Embryonic facial prominence (tissue), 1 donor: Measurements from ENCODE around the gene BCL11A.

Experiments
- DNase-seq: peaks from one replicate; pipeline ENCODE4 v3.0.0-alpha.2; 2016; ENCODE audit errors: extremely low spot score

The BCL11A gene

DNA sequence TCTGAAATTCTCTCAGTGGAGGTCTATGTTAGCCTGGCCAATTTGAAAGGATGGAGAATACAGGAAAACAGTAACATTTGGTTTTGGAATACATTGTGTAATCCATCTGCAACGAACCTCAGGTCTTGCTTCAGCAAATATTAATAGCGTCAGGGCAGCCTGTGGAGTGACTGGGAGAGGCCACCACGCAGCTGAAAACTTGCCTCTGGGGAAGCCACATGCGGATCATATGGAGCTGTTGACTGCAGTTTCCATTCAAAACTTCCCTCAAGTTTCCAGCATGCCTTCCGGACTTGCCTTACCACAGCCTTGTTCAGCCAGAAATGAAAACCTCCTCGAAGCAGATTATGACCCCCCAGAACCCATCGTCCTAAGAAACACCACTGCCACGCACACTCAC lies 25.7 kb downstream of the BCL11A start:
- no peak for DNase-seq

DNA sequence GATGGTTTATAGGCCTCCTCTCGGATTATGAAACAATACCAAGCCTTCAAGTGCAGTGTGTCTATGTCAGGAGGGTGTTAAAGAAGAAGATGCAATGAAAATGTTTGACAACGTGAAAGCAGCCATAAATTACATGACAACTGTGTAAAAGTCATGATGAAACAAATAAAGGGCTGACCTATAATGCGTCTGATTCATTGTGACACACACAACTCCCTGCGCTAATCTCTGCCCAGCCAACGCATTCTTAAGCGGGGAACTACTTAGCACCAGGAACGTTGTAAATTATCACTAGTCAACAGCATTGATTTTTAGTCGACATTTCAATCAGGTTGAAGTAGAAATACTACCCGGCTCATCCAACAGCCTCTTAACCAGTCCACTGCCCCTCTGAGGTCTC lies 26.8 kb downstream of the BCL11A start:
- no peak for DNase-seq

DNA sequence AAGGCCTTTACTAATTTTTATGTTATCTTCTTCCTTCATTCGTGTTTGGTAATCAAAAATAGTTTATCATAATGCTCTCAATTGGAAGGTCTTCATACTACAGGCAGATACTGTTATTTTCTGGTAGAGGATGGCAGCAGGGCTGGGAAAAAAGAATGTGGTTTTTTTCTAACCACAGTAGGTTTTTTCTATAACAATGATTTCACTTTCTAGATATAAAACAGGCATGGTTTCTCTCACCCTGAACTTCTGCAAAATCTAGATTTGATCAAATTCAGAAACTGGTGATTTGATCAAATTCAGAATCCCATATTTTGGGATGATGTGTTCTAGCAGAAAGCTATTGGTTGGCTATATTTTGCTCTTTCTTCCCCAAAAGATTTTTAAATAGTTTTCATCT lies 27.6 kb downstream of the BCL11A start:
- no peak for DNase-seq

DNA sequence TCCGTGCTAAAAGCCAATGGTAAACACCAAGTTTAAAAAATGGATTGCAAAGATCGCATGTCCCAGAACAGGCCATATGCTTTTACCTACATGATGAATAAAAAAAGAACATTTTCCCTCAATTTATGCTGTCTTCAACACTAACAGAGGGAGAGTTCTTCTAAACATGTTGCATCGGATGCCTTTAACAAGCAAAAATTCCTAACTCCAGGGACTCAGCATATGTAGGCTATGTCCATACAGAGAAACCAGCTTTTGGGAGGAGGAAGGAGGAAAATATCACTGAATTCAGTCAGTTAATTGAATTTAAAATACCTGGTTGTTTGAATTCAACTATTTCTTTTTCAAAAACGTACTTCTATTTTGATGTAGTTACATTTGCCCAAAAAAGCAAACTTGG lies 28.6 kb downstream of the BCL11A start:
- DNase-seq, result no peak

DNA sequence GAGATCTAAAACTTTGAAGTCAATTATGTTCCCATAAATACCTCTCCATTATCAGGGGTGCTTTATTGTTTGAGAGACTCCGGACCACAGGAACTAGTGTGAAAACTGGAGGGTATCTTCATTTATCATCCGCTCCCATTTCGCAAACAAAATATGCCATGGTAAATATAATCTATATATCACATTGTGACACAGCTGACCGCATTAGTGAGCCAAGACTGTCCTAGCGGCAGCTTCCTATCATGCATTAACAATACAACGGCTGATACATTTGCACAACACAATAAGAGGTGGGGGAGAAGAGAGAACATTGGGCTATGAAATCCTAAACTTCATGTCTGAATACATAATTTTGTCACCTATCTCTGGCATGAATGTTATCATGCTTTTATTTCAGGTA lies 29.5 kb downstream of the BCL11A start:
- no peak for DNase-seq

DNA sequence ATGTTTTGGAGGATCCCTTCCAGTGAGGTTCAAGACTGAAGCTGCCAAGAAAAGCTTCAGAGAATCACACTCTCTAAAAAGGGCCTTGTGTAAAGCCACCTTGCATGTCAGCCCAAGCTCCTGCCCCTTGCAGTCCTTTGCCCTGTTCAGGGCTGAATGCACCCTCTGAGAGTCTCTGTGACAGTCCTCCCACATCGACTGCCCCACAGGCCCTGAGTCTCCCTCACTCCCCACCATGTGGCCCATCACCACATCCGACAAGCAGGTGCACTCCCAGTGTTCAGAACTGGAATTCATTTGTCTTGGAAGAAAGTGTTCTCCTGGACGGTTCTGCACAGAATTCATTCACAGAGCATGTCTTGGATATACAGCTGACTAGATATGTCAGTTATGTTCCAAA lies 31.0 kb downstream of the BCL11A start:
- DNase-seq, result no peak

DNA sequence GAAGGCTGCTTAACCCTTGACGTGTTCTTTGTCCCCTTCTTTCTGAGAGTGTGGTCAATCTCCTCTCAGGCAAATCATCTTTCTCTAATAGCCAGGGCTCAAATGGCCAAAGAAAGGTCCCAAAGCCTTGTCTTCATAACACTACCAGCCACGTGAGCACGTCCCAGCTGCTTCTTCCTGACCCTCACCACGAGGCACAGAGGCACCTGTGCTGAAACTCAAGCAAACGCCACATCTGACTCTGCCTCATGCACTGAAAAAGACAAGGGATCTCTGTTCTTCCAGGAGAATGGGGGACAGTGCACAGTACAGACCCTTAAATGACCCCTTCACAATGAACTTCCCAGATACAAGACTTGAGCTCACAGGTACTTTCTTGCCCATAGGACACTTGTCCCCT lies 31.8 kb downstream of the BCL11A start:
- no peak for DNase-seq

DNA sequence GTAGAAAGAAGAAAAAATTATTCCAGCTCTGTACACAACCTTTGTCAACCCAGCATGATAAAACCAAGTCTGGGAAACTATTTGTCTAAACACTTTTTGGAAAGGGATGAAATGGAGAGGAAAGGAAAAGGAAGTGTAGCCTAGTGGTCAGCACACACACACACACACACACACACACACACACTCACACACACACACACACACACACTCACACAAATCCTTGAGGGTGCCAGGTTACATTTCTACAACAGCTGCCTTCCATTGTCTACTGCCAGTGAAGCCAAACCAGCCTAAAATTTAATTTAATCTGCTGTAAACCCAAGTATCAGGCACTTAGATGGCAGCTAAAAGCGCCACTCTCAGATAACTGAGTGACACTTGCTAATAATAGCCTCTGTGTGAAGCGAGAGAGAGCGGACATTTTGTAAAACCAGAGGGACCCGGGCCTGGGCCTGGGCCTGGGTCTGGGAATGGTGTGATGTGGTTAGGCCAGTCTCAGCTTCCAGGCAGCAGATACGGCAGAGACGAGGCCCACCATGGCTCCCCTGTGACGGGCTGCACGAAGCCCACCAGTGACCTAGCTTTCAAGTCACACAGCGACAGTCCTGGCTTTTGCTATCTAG lies 32.4 kb downstream of the BCL11A start:
- DNase-seq, result no peak

DNA sequence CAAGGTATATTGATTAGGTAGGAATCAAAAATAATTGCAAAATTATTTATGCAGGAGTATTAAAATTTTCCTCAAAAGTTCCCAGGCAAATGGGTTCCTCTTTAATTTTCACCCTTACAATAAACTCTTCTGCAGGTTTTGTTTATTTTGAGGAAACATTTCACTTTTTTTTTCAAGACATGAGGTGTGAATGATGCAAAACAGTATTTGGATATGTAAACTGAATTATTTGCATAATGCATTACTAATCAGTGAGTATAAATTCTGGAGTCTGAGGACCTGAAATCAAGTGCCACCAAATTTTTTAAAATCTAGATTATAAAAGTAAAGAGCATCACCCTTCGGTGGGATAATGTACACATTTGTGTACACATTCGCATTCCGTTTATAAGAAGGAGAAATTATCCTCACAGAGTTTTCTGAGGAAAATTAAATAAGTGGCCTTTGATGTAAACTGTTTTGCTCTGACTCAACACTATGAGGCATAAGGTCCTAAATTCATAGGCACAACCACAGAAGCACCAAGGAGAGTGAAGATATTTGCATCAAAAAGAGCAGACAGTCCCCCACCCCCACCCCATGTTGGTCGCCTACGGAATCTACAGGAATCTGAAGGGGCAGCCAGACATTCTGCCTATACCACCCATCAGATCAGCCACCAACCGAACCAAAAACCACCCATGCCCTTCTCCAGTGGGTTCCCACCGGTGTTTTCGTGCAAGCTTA lies 33.1 kb downstream of the BCL11A start:
- DNase-seq, result no peak

DNA sequence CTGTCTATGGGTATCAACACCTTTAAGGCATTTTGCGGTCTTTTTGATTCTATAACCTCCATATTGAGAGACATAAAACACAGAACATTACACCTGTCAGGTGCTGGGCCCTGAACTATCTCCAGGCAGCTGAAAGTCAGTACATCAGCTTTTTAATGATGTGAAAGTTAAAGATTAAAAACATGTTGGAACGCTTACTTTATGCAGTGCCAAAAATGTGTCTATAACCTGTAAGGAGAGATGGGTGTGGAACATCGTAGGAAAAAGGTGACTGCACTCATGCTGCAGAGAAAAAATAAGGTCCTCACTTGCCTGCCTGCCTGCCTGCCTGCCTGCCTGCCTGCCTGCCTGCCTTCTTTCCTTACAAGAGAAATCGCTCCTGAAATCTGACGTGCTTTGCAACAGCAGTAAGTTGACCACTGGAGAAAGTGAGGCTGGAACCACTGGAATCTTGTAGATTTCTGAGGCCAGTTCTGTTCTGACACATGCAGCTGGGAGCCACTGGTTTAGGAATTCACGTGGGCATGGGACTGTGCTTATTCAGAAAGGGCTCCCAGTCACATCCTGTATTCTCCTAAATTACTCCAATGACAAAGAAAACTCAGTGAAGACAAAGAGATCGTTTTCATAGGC lies 34.1 kb downstream of the BCL11A start:
- no peak for DNase-seq

DNA sequence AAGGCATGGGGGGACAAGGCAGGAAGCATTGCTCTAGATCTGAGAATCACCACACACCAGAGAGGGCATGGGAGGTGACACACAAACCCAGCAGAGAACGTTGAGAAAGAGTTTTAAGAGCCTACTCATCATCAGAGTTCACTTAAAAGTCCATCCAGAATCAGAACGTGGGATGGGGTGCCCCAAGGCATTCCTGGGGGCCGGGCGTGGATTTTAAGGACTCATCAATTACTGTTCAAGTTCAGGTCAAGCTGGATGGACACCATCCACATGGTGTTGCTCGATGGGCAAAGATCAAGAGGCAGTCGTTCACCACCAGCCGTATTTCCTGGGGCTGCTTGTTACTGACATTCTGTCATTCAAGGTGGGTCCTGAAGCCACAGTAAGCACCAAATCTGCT lies 34.9 kb downstream of the BCL11A start:
- DNase-seq, result no peak

DNA sequence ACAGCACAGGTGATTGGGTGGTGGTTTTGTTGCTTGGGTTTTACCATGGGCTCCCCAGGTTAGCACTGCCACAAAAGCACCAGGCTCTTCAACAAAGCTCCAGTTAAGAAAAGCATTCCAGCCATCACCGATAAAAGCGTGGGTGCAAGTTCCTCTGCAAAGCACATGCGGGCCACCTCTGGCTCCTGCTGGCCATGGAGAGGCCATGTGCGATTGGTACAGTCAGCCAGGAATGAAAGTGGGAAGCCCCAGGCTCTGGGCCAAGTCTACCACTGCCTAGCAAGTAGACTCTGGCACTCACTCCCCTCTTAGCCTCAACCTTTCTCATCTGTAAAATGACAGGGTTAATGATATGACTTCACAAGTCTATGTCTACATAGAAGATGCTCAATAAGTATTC lies 36.0 kb downstream of the BCL11A start:
- DNase-seq, result no peak

DNA sequence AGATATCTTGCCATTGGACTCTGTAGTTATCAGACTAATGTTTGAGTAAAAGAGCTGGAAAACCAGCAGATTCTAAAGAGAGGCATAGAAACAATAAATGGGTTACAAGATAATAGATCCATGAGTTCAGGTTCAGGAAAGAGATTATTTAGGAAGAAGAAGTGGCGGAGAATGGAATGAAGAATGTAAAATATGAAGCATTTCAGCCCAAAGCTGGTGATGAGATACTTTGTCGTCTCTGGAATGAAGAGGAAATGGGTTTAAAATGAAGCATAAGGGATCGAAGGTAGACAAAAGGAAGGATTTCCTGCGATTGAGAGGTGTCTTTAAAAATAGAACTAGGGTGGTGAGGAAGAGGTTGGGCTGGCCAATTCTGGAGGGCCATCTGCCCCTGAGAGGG lies 36.6 kb downstream of the BCL11A start:
- no peak for DNase-seq

DNA sequence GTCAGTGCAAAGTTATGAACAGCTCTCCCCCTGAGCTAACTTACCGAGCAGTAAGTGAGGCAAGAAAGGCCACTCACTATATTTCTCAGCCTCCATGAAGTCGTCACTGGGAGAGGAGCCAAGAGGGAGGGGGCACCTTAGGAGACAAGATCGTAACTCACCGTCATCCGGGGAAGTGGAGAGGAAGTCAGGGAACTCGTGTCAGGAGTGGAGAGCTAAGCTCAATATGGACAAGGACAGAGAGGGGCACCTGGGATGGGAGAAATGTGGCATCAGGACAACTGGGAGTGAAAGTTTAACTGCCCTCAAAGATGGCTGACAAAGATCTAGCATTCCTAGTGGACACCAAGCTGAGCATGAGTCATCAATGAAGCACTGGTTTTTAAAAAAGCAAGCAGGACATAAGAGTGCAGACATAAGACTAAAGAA lies 37.1 kb downstream of the BCL11A start:
- DNase-seq, result no peak

DNA sequence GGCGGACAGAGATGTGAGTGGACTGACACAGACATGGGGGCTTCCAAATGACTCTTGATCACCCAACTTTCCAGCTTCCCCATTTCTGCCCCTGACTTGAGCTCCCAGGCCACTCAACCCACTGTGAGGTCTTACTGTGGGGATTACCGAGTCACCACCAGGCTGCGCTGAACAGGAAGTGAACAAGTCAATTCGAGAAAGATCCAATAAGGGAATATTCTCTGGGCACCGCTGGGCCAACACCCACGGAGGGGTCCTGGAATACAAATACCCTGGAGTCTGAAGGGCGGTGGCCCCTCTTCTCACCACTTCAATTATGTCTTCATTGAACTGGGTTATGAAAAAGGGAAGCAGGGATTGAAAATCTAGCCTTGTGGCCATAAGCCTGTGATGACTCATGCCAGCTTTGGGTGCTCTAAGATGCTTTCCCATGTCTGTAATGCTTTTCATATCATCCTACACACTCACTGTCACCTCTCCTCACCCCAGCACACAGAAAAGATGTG lies 37.7 kb downstream of the BCL11A start:
- DNase-seq, result no peak

DNA sequence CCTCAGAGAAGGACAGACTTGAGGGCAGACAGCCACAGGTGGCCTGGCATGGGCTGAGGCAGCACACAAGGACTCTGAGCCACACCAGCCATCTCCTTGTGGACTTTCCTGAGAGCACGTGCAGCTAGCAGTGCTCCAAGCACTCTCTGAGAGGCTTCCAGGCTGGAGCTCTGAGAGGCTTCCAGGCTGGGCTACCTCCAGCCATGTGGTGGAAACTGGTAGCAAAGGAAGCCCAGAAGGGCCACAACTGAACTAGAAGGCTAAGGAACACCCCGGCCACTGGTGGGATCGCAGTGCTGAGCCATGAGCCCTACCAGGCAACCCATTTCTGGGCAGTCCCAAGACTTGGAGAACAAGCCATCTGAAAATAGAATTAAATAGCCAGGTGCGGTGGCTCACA lies 39.5 kb downstream of the BCL11A start:
- DNase-seq, result no peak

DNA sequence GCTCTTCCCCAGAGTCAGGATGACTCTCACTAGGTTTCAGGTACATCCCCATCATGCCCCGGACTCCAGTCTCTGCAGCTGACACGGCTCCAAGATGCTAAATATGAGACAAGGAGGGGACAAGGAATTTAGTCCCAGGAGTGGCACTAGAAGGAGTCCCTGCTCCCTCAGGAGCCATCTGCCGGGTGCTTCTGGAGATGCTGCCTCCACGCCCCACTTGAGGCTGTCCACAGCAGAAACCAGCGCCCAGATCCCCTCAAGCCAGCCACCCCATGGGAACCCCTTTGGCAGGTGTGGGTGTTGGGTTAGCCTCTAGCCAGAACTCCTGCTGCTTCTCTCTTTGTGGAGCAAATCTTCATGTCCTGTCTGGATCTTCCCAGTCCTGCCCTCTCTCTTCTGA lies 40.3 kb downstream of the BCL11A start:
- no peak for DNase-seq

DNA sequence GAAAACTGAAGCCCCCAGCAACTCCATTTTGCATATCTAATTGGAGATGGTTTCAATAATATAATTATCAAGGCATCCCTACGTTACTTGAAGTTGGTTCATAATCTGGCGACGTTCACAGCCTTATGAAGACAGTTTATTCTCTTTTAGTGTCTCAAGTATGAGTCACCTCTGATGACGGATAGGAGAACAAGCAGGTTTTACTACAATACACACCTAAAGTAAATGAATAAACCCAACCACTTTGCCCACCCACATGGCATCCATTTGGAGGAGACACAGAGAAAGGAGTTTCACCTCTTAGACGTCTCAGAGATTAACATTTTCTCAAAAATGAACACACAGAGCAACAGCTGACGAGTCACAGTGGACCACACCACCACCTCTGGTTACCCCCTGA lies 40.8 kb downstream of the BCL11A start:
- no peak for DNase-seq

DNA sequence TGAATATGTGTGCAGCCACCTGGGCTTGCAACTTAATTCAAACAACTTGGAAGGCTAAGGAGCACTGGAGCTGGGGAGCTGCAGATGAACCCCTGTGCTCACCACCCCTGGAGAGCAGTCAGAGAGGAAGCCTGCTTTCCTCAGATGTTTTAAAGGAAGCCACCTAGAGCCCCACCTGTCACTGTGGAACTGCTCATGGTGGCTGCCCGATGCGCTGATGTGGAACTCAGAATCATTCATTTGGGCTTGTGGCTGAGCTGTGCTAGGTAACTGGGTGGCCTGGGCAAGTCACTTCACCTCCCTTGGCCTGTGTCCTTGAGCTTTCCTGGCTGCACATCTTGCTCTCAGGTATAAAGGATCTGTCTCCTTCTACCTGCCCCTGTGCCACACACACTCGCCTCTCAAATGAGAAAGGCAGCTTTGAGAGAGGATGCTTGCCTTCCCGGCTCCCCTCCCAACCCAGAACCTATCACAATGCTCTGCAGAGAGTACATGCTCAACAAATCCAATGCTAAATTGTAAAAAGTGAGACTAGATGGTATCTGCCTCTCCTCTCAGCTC lies 41.3 kb downstream of the BCL11A start:
- DNase-seq, result no peak

DNA sequence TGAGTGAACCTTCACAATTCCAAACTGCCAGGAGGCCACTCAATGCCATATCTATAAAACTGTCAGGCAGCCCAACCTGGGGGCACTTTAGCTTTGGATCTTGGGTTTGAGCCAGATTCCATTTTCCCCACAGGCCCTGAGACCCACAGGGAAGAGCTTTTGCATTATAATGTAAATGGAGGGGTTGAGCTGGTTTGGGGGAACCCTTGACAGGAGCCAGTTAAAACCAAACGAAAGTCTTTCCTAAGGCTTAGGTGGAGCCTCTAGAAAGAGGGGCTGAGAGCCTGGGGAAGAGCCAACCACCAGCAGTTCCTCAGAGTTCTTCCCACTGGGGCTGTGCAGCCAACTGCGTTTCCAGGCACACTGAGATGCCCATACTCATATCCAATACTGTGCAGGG lies 42.7 kb downstream of the BCL11A start:
- no peak for DNase-seq

DNA sequence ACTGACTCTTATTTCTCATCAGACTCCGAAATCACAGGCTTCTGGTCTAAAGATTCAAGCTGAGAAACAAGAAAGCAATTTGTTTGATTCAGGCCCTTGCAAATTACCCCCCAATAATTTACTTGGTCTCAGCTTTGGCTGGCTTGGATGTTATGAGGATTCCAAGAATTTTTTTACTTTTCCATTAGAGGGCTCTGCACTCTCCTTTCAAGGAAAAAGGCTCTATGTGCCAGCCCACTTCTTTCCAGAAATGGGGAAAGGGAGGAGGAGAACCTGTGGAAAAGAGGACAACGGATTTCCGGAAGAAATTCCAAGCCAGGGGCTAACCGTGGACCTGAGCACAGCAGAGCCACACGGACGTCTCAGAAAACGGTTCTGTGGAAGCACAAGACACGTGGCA lies 44.4 kb downstream of the BCL11A start:
- DNase-seq, result no peak

DNA sequence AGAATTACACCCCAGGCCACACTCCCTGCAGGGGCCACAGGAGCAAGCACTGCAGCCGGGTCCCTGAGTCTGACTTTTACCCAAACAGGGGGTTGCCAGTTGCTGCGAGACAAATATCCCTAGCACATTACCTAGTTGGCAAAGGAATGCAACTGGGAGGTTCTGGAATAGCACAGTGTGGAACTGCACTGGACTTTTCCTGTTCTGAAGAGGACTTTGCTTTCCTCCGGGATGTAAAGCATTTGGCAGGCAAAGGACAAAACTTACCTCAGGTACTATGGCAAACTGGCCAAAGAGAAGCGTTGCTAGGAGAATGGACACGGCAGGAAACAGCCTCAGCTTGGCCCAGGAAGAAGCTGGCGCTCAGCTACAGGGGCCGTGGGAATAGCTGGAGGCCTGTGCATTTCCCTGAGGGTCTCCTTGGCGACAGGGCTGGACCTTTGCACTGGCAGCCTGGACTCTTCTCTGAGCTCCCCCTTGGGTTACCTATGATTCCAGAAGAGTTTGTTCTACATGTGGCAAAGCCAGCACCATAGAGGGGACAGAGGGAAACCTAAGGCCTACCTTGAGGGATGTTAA lies 45.0 kb downstream of the BCL11A start:
- DNase-seq, result no peak
